Activated CD4-positive, alpha-beta T cell treated with anti-CD3 and anti-CD28 coated beads for 36 hours (primary cell): ENCODE data around the gene SLC2A14. TPM values are rescaled to one million over a fixed set of nuclear protein-coding genes. Genes with fewer than 3 reads are reported as not detected.
"Not testable (repeated sequence)": the region's sequence is repeated elsewhere in the genome, so short reads cannot be mapped to it uniquely, and the experiment has no call there.

Experiments
- ATAC-seq: fragments of 200-7000 bp; cut with Tn5 transposase; one replicate; pipeline ENCODE4 v1.10.0; 2021; ENCODE audit warnings: mild to moderate bottlenecking, moderate library complexity
- CTCF ChIA-PET: fragments of 350-600 bp; sonication (Branson Sonifier 250); formaldehyde crosslinking; loops from one replicate; lab custom pipeline; 2021; ENCODE audit warnings: antibody characterized with exemption; lab: Charles Lee
- POLR2A ChIA-PET: fragments of 350-600 bp; sonication (Branson Sonifier 250); formaldehyde crosslinking; loops from one replicate; lab custom pipeline; 2021; ENCODE audit warnings: antibody characterized with exemption, inconsistent platforms; lab: Charles Lee
- DNase-seq: peaks from one replicate; pipeline ENCODE4 v3.0.0-alpha.2; 2020
- H3K27ac Mint-ChIP-seq: one replicate; pipeline ENCODE4 v1.8.0; 2021; ENCODE audit warnings: mixed read lengths
- H3K27me3 Mint-ChIP-seq: one replicate; pipeline ENCODE4 v1.8.0; 2021; ENCODE audit warnings: mixed read lengths
- H3K36me3 Mint-ChIP-seq: one replicate; pipeline ENCODE4 v1.8.0; 2021; ENCODE audit warnings: low read depth, mixed read lengths
- H3K4me1 Mint-ChIP-seq: one replicate; pipeline ENCODE4 v1.8.0; 2021; ENCODE audit warnings: mixed read lengths
- H3K4me3 Mint-ChIP-seq: one replicate; pipeline ENCODE4 v1.8.0; 2021; ENCODE audit warnings: mild to moderate bottlenecking, moderate library complexity, mixed read lengths
- H3K9me3 Mint-ChIP-seq: one replicate; pipeline ENCODE4 v1.8.0; 2021; ENCODE audit warnings: low read depth, mixed read lengths
- intact Hi-C, 2 experiments: fragments of 100-400 bp; cut with DNase I in 1 of 2; cut with micrococcal nuclease in 1 of 2; formaldehyde crosslinking; loops; one replicate each; pipeline versions ENCODE4 v1.14.2 to v1.15.1; 2022 to 2024; cut with DNase I, micrococcal nuclease
- total RNA-seq, 2 experiments: library from RNA; stranded (reverse); gene quantifications; one replicate each; pipeline ENCODE4 v1.2.3, GENCODE V29; 2021

SLC2A14 gene
- total RNA-seq, 2 experiments from 2014 or later: 0.19 to 0.25 TPM

GRCh38 chr12:7869137-7869536 is 3.6 kb downstream of the SLC2A14 start:
- CTCF ChIA-PET: no interaction called here
- intact Hi-C loops: no loop called here
- H3K4me1 Mint-ChIP-seq: peaks cover 2% of the 10 kb centered on the region

GRCh38 chr12:7868391-7868790 is 4.3 kb downstream of the SLC2A14 start:
- ChIA-PET POLR2A (no interaction called here), CTCF (interaction anchor here (0.8 to 1.0 kb wide), 2 partner anchors 10 to 13 kb away, joined by 3 to 4 read pairs; no protein-coding TSS in a partner anchor)
- intact Hi-C loops: no loop called here
- Mint-ChIP-seq H3K27me3 (peaks cover 18% of the 10 kb centered on the region), H3K4me3 (no peak overlapping the region), H3K9me3 (no peaks in the 10 kb centered on the region), H3K36me3 (no peaks in the 10 kb centered on the region), H3K4me1 (peaks cover 2% of the 10 kb centered on the region), H3K27ac (no peak overlapping the region)
- no peak for ATAC-seq
- DNase-seq: no peak

More at GRCh38 chr12:7869137-7869536, 3.6 kb downstream of the SLC2A14 start:
- no peaks in the 10 kb centered on the region for H3K9me3 Mint-ChIP-seq
- peaks cover 25% of the 10 kb centered on the region for H3K27me3 Mint-ChIP-seq
- POLR2A ChIA-PET: no interaction called here
- no peak overlapping the region for H3K27ac Mint-ChIP-seq
- ATAC-seq (peak; percentile 49), DNase-seq (no peak)
- H3K36me3 Mint-ChIP-seq: no peaks in the 10 kb centered on the region
- no peak overlapping the region for H3K4me3 Mint-ChIP-seq

GRCh38 chr12:7864601-7865150 is 8.0 kb downstream of the SLC2A14 start:
- CTCF ChIA-PET: interaction anchor here (1.9 kb wide), 1 partner anchor 131 kb away, joined by 7 read pairs; no protein-coding TSS in a partner anchor
- H3K9me3 Mint-ChIP-seq: no peaks in the 10 kb centered on the region
- no peak overlapping the region for H3K4me3 Mint-ChIP-seq
- no peak for DNase-seq
- POLR2A ChIA-PET: no interaction called here
- no peak for ATAC-seq
- H3K36me3 Mint-ChIP-seq: no peaks in the 10 kb centered on the region
- intact Hi-C loops: loop anchor here (5.0 kb wide), 3 partner anchors 53 to 218 kb away; partner anchors contain the start of gene NECAP1 (in 1 of the 2)
- peaks cover 2% of the 10 kb centered on the region for H3K27me3 Mint-ChIP-seq
- H3K4me1 Mint-ChIP-seq: peaks cover 13% of the 10 kb centered on the region
- H3K27ac Mint-ChIP-seq: no peak overlapping the region

- not testable (repeated sequence) for H3K36me3 Mint-ChIP-seq
These were observed 9.8 kb downstream of the SLC2A14 start for GRCh38 chr12:7862814-7863348.

GRCh38 chr12:7862301-7862700 is 10.4 kb downstream of the SLC2A14 start:
- CTCF ChIA-PET: interaction anchor here (0.7 to 1.6 kb wide), 7 partner anchors 61 to 1402 kb away, joined by 3 to 7 read pairs (median 3); no protein-coding TSS in a partner anchor
- POLR2A ChIA-PET, DNase-seq, H3K4me3 Mint-ChIP-seq, H3K9me3 Mint-ChIP-seq, H3K27ac Mint-ChIP-seq, H3K27me3 Mint-ChIP-seq, H3K36me3 Mint-ChIP-seq, ATAC-seq: not testable (repeated sequence)
- intact Hi-C loops: loop anchor here (5.0 kb wide), 3 partner anchors 55 to 220 kb away; partner anchors contain the start of gene NECAP1 (in 1 of the 2)
- H3K4me1 Mint-ChIP-seq: peaks cover 16% of the 10 kb centered on the region

More at GRCh38 chr12:7862814-7863348, 9.8 kb downstream of the SLC2A14 start:
- Mint-ChIP-seq H3K4me1 (peaks cover 16% of the 10 kb centered on the region), H3K4me3 (peak overlapping the region; percentile 29), H3K27ac (peak overlapping the region; percentile 78)
- ATAC-seq, H3K27me3 Mint-ChIP-seq, H3K9me3 Mint-ChIP-seq: not testable (repeated sequence)
- POLR2A ChIA-PET: interaction anchor here (0.5 kb wide), 1 partner anchor 14 kb away, joined by 3 read pairs; no protein-coding TSS in a partner anchor
- CTCF ChIA-PET: interaction anchor here (0.6 to 1.9 kb wide), 8 partner anchors 28 to 1402 kb away, joined by 3 to 7 read pairs (median 4); no protein-coding TSS in a partner anchor
- intact Hi-C loops: loop anchor here (5.0 kb wide), 3 partner anchors 54 to 219 kb away; partner anchors contain the start of gene NECAP1 (in 1 of the 2)
- peak; percentile 34 for DNase-seq

- H3K4me3 Mint-ChIP-seq: no peak overlapping the region
- ChIA-PET POLR2A (interaction anchor here (0.5 kb wide), 1 partner anchor 64 kb away, joined by 3 read pairs; no protein-coding TSS in a partner anchor), CTCF (interaction anchor here (0.6 to 3.0 kb wide), 11 partner anchors 8 to 673 kb away, joined by 3 to 34 read pairs (median 3); partner anchors contain the start of genes NANOG and SLC2A14)
- peaks cover 16% of the 10 kb centered on the region for H3K4me1 Mint-ChIP-seq
- no peaks in the 10 kb centered on the region for H3K9me3 Mint-ChIP-seq
- no peaks in the 10 kb centered on the region for H3K36me3 Mint-ChIP-seq
- ATAC-seq (no peak), DNase-seq (no peak)
- H3K27me3 Mint-ChIP-seq: no peaks in the 10 kb centered on the region
- intact Hi-C loops: no loop called here
- no peak overlapping the region for H3K27ac Mint-ChIP-seq
These were observed 13.2 kb downstream of the SLC2A14 start for GRCh38 chr12:7859552-7859951.

- no peak for ATAC-seq
- H3K27me3 Mint-ChIP-seq: peaks cover 2% of the 10 kb centered on the region
- intact Hi-C loops: no loop called here
- H3K27ac Mint-ChIP-seq: no peak overlapping the region
- peaks cover 16% of the 10 kb centered on the region for H3K4me1 Mint-ChIP-seq
- ChIA-PET POLR2A (no interaction called here), CTCF (interaction anchor here (0.7 to 0.8 kb wide), 2 partner anchors 10 to 220 kb away, joined by 3 read pairs; no protein-coding TSS in a partner anchor)
- H3K36me3 Mint-ChIP-seq: no peaks in the 10 kb centered on the region
- H3K4me3 Mint-ChIP-seq: no peak overlapping the region
- no peak for DNase-seq
- no peaks in the 10 kb centered on the region for H3K9me3 Mint-ChIP-seq
These were observed 14.7 kb downstream of the SLC2A14 start for GRCh38 chr12:7857971-7858370.

- CTCF ChIA-PET: interaction anchor here (0.6 to 1.8 kb wide), 4 partner anchors 9 to 221 kb away, joined by 3 to 5 read pairs (median 4); no protein-coding TSS in a partner anchor
- H3K9me3 Mint-ChIP-seq: no peaks in the 10 kb centered on the region
These were observed 16.2 kb downstream of the SLC2A14 start for GRCh38 chr12:7856516-7856915.

GRCh38 chr12:7853557-7853956 is 19.2 kb downstream of the SLC2A14 start:
- H3K27me3 Mint-ChIP-seq: peaks cover 16% of the 10 kb centered on the region
- ATAC-seq: peak; percentile 64
- ChIA-PET CTCF (interaction anchor here (1.2 to 1.7 kb wide), 2 partner anchors 10 to 224 kb away, joined by 3 to 5 read pairs; no protein-coding TSS in a partner anchor), POLR2A (interaction anchor here (0.6 kb wide), 1 partner anchor 147 kb away, joined by 4 read pairs; no protein-coding TSS in a partner anchor)
- intact Hi-C loops: no loop called here
- H3K36me3 Mint-ChIP-seq: no peaks in the 10 kb centered on the region
- H3K4me3 Mint-ChIP-seq: no peak overlapping the region
- H3K4me1 Mint-ChIP-seq: peaks cover 3% of the 10 kb centered on the region
- DNase-seq: no peak
- no peak overlapping the region for H3K27ac Mint-ChIP-seq
- no peaks in the 10 kb centered on the region for H3K9me3 Mint-ChIP-seq

More at GRCh38 chr12:7856516-7856915, 16.2 kb downstream of the SLC2A14 start:
- POLR2A ChIA-PET: no interaction called here
- no peak overlapping the region for H3K4me3 Mint-ChIP-seq
- peaks cover 12% of the 10 kb centered on the region for H3K4me1 Mint-ChIP-seq
- ATAC-seq (no peak), DNase-seq (no peak)
- no peaks in the 10 kb centered on the region for H3K36me3 Mint-ChIP-seq
- H3K27me3 Mint-ChIP-seq: peaks cover 7% of the 10 kb centered on the region
- intact Hi-C loops: no loop called here
- H3K27ac Mint-ChIP-seq: no peak overlapping the region

GRCh38 chr12:7851622-7852081 is 21.1 kb downstream of the SLC2A14 start:
- ATAC-seq, H3K9me3 Mint-ChIP-seq, POLR2A ChIA-PET, H3K27ac Mint-ChIP-seq, intact Hi-C loops, H3K4me1 Mint-ChIP-seq, H3K36me3 Mint-ChIP-seq, DNase-seq, H3K4me3 Mint-ChIP-seq: not testable (repeated sequence)
- CTCF ChIA-PET: interaction anchor here (0.5 to 2.2 kb wide), 2 partner anchors 8 to 186 kb away, joined by 4 to 5 read pairs; no protein-coding TSS in a partner anchor
- peaks cover 20% of the 10 kb centered on the region for H3K27me3 Mint-ChIP-seq

GRCh38 chr12:7850099-7850498 is 22.6 kb downstream of the SLC2A14 start:
- H3K36me3 Mint-ChIP-seq, intact Hi-C loops, ATAC-seq, H3K27ac Mint-ChIP-seq, H3K4me1 Mint-ChIP-seq, H3K4me3 Mint-ChIP-seq, POLR2A ChIA-PET, DNase-seq, H3K9me3 Mint-ChIP-seq: not testable (repeated sequence)
- CTCF ChIA-PET: interaction anchor here (0.7 to 2.2 kb wide), 2 partner anchors 10 to 208 kb away, joined by 3 to 5 read pairs; no protein-coding TSS in a partner anchor
- peaks cover 20% of the 10 kb centered on the region for H3K27me3 Mint-ChIP-seq
